SK-N-SH treated with all-trans-retinoic acid at 6 μM for 48 hours (cell line): ENCODE results near the gene NDUFS3.

Source experiments
- ATAC-seq: fragments of 200-7000 bp; cut with Tn5 transposase; 3 replicates; pipeline ENCODE4 v1.9.1; 2020; ENCODE audit warnings: mild to moderate bottlenecking, moderate library complexity
- ARNTL ChIP-seq: fragments of 450-650 bp; formaldehyde crosslinking; IDR thresholded peaks from 2 replicates; pipeline ENCODE4 v1.5.0; 2020; ENCODE audit warnings: low read depth, mild to moderate bottlenecking, moderate library complexity, borderline replicate concordance
- BACH2 ChIP-seq: fragments of 250-450 bp; sonication (Bioruptor Pico); IDR thresholded peaks from 2 replicates; pipeline ENCODE4 v1.9.0; 2021; ENCODE audit warnings: mild to moderate bottlenecking, borderline replicate concordance
- CREB5 ChIP-seq: fragments of 250-450 bp; sonication (Bioruptor Pico); IDR thresholded peaks from 2 replicates; pipeline ENCODE4 v1.5.1; 2020; ENCODE audit warnings: low read depth, mild to moderate bottlenecking, moderate library complexity
- CSRNP3 ChIP-seq: fragments of 250-450 bp; sonication (Bioruptor Pico); IDR thresholded peaks from 2 replicates; pipeline ENCODE4 v1.5.1; 2021; ENCODE audit warnings: mild to moderate bottlenecking, moderate library complexity
- GLIS3 ChIP-seq: fragments of 250-450 bp; sonication (Bioruptor Pico); IDR thresholded peaks from 2 replicates; pipeline ENCODE4 v1.5.0; 2020; ENCODE audit warnings: mild to moderate bottlenecking, moderate library complexity
- OSR1 ChIP-seq: fragments of 250-450 bp; sonication (Bioruptor Pico); IDR thresholded peaks from 2 replicates; pipeline ENCODE4 v1.8.0; 2022; ENCODE audit warnings: moderate library complexity, mild to moderate bottlenecking, inconsistent platforms
- PPARA ChIP-seq: fragments of 250-450 bp; sonication (Bioruptor Pico); IDR thresholded peaks from 2 replicates; pipeline ENCODE4 v1.5.0; 2020; ENCODE audit warnings: mild to moderate bottlenecking, borderline replicate concordance
- RARB ChIP-seq: fragments of 250-450 bp; sonication (Bioruptor Pico); IDR thresholded peaks from 2 replicates; pipeline ENCODE4 v1.8.0; 2021; ENCODE audit warnings: mild to moderate bottlenecking, moderate library complexity
- SNAI2 ChIP-seq: fragments of 250-450 bp; sonication (Bioruptor Pico); IDR thresholded peaks from 2 replicates; pipeline ENCODE4 v1.5.0; 2020; ENCODE audit warnings: mild to moderate bottlenecking, moderate library complexity
- TCF4 ChIP-seq: fragments of 250-450 bp; sonication (Bioruptor Pico); IDR thresholded peaks from 2 replicates; pipeline ENCODE4 v1.8.0; 2021; ENCODE audit warnings: mild to moderate bottlenecking, moderate library complexity, borderline replicate concordance
- TOX ChIP-seq: fragments of 250-450 bp; sonication (Bioruptor Pico); IDR thresholded peaks from 2 replicates; pipeline ENCODE4 v1.8.0; 2021; ENCODE audit warnings: mild to moderate bottlenecking, moderate library complexity, borderline replicate concordance
- TSHZ2 ChIP-seq: fragments of 250-450 bp; sonication (Bioruptor Pico); IDR thresholded peaks from 2 replicates; pipeline ENCODE4 v1.5.0; 2020; ENCODE audit warnings: mild to moderate bottlenecking, moderate library complexity
- ZFP3 ChIP-seq: fragments of 250-450 bp; sonication (Bioruptor Pico); IDR thresholded peaks from 2 replicates; pipeline ENCODE4 v1.5.0; 2020; ENCODE audit warnings: mild to moderate bottlenecking, moderate library complexity
- ZFP30 ChIP-seq: fragments of 450-650 bp; formaldehyde crosslinking; IDR thresholded peaks from 2 replicates; pipeline ENCODE4 v1.5.0; 2022; ENCODE audit warnings: mild to moderate bottlenecking, moderate library complexity
- ZNF565 ChIP-seq: fragments of 450-650 bp; formaldehyde crosslinking; conservative IDR thresholded peaks from 2 replicates; pipeline ENCODE4 v1.5.0; 2020; ENCODE audit warnings: low read depth, mild to moderate bottlenecking, moderate library complexity
- ZNF70 ChIP-seq: fragments of 450-650 bp; formaldehyde crosslinking; IDR thresholded peaks from 2 replicates; pipeline ENCODE4 v1.5.0; 2020; ENCODE audit warnings: mild to moderate bottlenecking, moderate library complexity
- ZNF8 ChIP-seq: fragments of 450-650 bp; formaldehyde crosslinking; IDR thresholded peaks from 2 replicates; pipeline ENCODE4 v1.5.0; 2020; ENCODE audit warnings: mild to moderate bottlenecking, moderate library complexity
- TF ChIP-seq, protein P1 (sequence below): fragments of 250-450 bp; sonication (Bioruptor Pico); IDR thresholded peaks from 2 replicates; pipeline ENCODE4 v1.8.0; 2020; ENCODE audit warnings: mild to moderate bottlenecking, moderate library complexity, borderline replicate concordance

NDUFS3 gene

GRCh38 chr11:47573321-47573720, 5.6 kb upstream of the NDUFS3 start (continued):
- TF ChIP-seq TSHZ2 (CRISPR knock-in tag) (no peak), ZNF8 (CRISPR knock-in tag) (no peak), CSRNP3 (no peak), ZFP3 (no peak), ZFP30 (CRISPR knock-in tag) (no peak), PPARA (CRISPR knock-in tag) (no peak)
- TF ChIP-seq, all 23 proteins: peak for 0

- TF ChIP-seq ZFP3, result no peak
- no peak for TF ChIP-seq SNAI2
- no peak for TF ChIP-seq TOX (CRISPR knock-in tag)
- TF ChIP-seq TSHZ2 (CRISPR knock-in tag), result no peak
- no peak for TF ChIP-seq ZFP30 (CRISPR knock-in tag)
- TF ChIP-seq ZNF565 (CRISPR knock-in tag), result no peak
- TF ChIP-seq RARB (CRISPR knock-in tag), result no peak
- no peak for TF ChIP-seq ZNF70 (CRISPR knock-in tag)
- no peak for TF ChIP-seq CSRNP3
- no peak for TF ChIP-seq ARNTL
- no peak for TF ChIP-seq GLIS3
- no peak for TF ChIP-seq OSR1 (CRISPR knock-in tag)
- no peak for TF ChIP-seq CREB5 (CRISPR knock-in tag)
- ATAC-seq, result peak; percentile 12; the same call in 2 of the 3 replicates
Measured at GRCh38 chr11:47577460-47578041, 1.3 kb upstream of the NDUFS3 start.

GRCh38 chr11:47583844-47584243, 5.0 kb downstream of the NDUFS3 start:
- TF ChIP-seq ZNF8 (CRISPR knock-in tag) (no peak), CREB5 (CRISPR knock-in tag) (no peak), OSR1 (CRISPR knock-in tag) (no peak), ARNTL (no peak), ZFP3 (no peak), GLIS3 (no peak), CSRNP3 (no peak), ZFP30 (CRISPR knock-in tag) (no peak), ZNF70 (CRISPR knock-in tag) (no peak), BACH2 (CRISPR knock-in tag) (no peak), PPARA (CRISPR knock-in tag) (no peak), TCF4 (CRISPR knock-in tag) (no peak)
- TF ChIP-seq, protein P1, sequence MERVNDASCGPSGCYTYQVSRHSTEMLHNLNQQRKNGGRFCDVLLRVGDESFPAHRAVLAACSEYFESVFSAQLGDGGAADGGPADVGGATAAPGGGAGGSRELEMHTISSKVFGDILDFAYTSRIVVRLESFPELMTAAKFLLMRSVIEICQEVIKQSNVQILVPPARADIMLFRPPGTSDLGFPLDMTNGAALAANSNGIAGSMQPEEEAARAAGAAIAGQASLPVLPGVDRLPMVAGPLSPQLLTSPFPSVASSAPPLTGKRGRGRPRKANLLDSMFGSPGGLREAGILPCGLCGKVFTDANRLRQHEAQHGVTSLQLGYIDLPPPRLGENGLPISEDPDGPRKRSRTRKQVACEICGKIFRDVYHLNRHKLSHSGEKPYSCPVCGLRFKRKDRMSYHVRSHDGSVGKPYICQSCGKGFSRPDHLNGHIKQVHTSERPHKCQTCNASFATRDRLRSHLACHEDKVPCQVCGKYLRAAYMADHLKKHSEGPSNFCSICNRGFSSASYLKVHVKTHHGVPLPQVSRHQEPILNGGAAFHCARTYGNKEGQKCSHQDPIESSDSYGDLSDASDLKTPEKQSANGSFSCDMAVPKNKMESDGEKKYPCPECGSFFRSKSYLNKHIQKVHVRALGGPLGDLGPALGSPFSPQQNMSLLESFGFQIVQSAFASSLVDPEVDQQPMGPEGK (CRISPR knock-in tag), result no peak
- ATAC-seq, result no peak
